Endothelial cell of umbilical vein (primary cell): Measurements from ENCODE around the gene SUMF1. TPM values are rescaled to one million over a fixed set of nuclear protein-coding genes. Genes with fewer than 3 reads are reported as not detected.

Source experiments
- BruUV-seq: library from RNA; stranded (reverse); fragments of 400-500 nt; replicated peaks from 2 replicates; lab custom pipeline; 2021; lab: Mats Ljungman, UMichigan
- CTCF ChIA-PET: fragments of 300-600, 350-600 bp; sonication (Branson Sonifier 250); formaldehyde crosslinking; loops from one replicate; lab custom pipeline; 2021; ENCODE audit warnings: antibody characterized with exemption, inconsistent platforms; lab: Charles Lee
- POLR2A ChIA-PET: fragments of 300-600, 350-600 bp; sonication (Branson Sonifier 250); formaldehyde crosslinking; loops from one replicate; lab custom pipeline; 2021; ENCODE audit warnings: antibody characterized with exemption, inconsistent platforms; lab: Charles Lee
- DNase-seq: peaks from one replicate; pipeline ENCODE4 v3.0.0-alpha.2; 2011; ENCODE audit warnings: low read depth, low spot score
- FAIRE-seq: peaks from 2 replicates; lab custom pipeline; 2011; peaks lifted over from hg19 to GRCh38; lab: Jason Lieb, UNC
- H2AFZ ChIP-seq: 2 replicates; pipeline ENCODE4 v1.6.0; 2012; ENCODE audit warnings: low read depth, low read length, control low read depth, inconsistent platforms
- H3K27ac ChIP-seq: 2 replicates; pipeline ENCODE4 v1.5.1; 2011; ENCODE audit warnings: low read depth, mild to moderate bottlenecking, control low read depth, low read length, moderate library complexity; ENCODE audit not compliant: insufficient read depth
- H3K27me3 ChIP-seq, 2 experiments: 2 replicates each; pipeline versions ENCODE4 v1.6.0 to v1.6.1; 2011; ENCODE audit warnings: low read length in 2 of 2, mixed read lengths in 1 of 2; ENCODE audit not compliant: control insufficient read depth in 2 of 2, insufficient read depth in 2 of 2
- H3K36me3 ChIP-seq, 2 experiments: 2 replicates in 1 of 2; 3 replicates in 1 of 2; pipeline ENCODE4 v1.5.1; 2011; ENCODE audit warnings: low read length in 2 of 2, mild to moderate bottlenecking in 1 of 2, moderate library complexity in 1 of 2; ENCODE audit not compliant: control insufficient read depth in 2 of 2, insufficient read depth in 2 of 2; ENCODE audit errors: extremely low read depth in 1 of 2
- H3K4me1 ChIP-seq: 3 replicates; pipeline ENCODE4 v1.5.1; 2011; ENCODE audit warnings: mild to moderate bottlenecking, low read length; ENCODE audit not compliant: control insufficient read depth, insufficient read depth; ENCODE audit errors: extremely low read depth
- H3K4me2 ChIP-seq: 2 replicates; pipeline ENCODE4 v1.6.1; 2011; ENCODE audit warnings: low read length, control low read depth, mixed read lengths; ENCODE audit not compliant: insufficient read depth
- H3K4me3 ChIP-seq, 3 experiments: fragments of 200-600 bp in 1 of 3; sonication (generic), shearing (Covaris generic) in 1 of 3; replicated peaks in 1 of 3; 2 replicates each; pipeline ENCODE4 v1.5.1; 2011 to 2016; ENCODE audit warnings: control low read depth in 3 of 3, low read length in 3 of 3, mild to moderate bottlenecking in 2 of 3, inconsistent platforms in 1 of 3, low read depth in 1 of 3, moderate library complexity in 1 of 3; ENCODE audit not compliant: insufficient read depth in 1 of 3
- H3K79me2 ChIP-seq: 2 replicates; pipeline ENCODE4 v1.6.0; 2012; ENCODE audit warnings: low read length, inconsistent platforms; ENCODE audit not compliant: control insufficient read depth, insufficient read depth
- H3K9ac ChIP-seq: replicated peaks from 2 replicates; pipeline ENCODE3; 2011; ENCODE audit warnings: low read length, control low read depth; ENCODE audit not compliant: insufficient read depth; ENCODE audit errors: extremely low read depth
- H3K9me1 ChIP-seq: replicated peaks from 3 replicates; pipeline ENCODE4 v1.6.0; 2011; ENCODE audit warnings: mild to moderate bottlenecking, low read length; ENCODE audit not compliant: control insufficient read depth, insufficient read depth; ENCODE audit errors: extremely low read depth
- H3K9me3 ChIP-seq: replicated peaks from 2 replicates; pipeline ENCODE4 v1.5.1; 2012; ENCODE audit warnings: low read length, inconsistent platforms; ENCODE audit not compliant: control insufficient read depth, insufficient read depth
- H4K20me1 ChIP-seq: replicated peaks from 2 replicates; pipeline ENCODE3; 2011; ENCODE audit warnings: mild to moderate bottlenecking, low read length; ENCODE audit not compliant: control insufficient read depth, insufficient read depth; ENCODE audit errors: extremely low read depth
- CTCF ChIP-seq, 2 donors: IDR thresholded peaks; 1 replicate in 1 of 2; 2 replicates in 1 of 2; pipeline ENCODE4 v1.5.1; 2011; ENCODE audit warnings: low read length in 2 of 2, mild to moderate bottlenecking in 2 of 2, moderate library complexity in 2 of 2, control low read depth in 1 of 2, inconsistent platforms in 1 of 2, low read depth in 1 of 2; ENCODE audit not compliant: insufficient read depth in 1 of 2; ENCODE audit errors: extremely low read depth in 1 of 2
- EZH2 ChIP-seq: IDR thresholded peaks from 2 replicates; pipeline ENCODE4 v1.6.1; 2012; ENCODE audit warnings: borderline replicate concordance, low read depth, mild to moderate bottlenecking, moderate library complexity, low read length, inconsistent platforms; ENCODE audit not compliant: severe bottlenecking
- FOS ChIP-seq: IDR thresholded peaks from 2 replicates; pipeline ENCODE4 v1.6.1; 2011; ENCODE audit warnings: mild to moderate bottlenecking, low read length, moderate library complexity, borderline replicate concordance; ENCODE audit not compliant: insufficient read depth
- GATA2 ChIP-seq: IDR thresholded peaks from 2 replicates; pipeline ENCODE4 v1.7.0; 2011; ENCODE audit warnings: low read depth, mild to moderate bottlenecking, moderate library complexity, mixed read lengths, low read length; ENCODE audit not compliant: insufficient read length, insufficient read depth
- JUN ChIP-seq: IDR thresholded peaks from 2 replicates; pipeline ENCODE4 v1.6.1; 2011; ENCODE audit warnings: borderline replicate concordance, low read depth; ENCODE audit not compliant: insufficient read length, insufficient read depth
- MAX ChIP-seq: IDR thresholded peaks from 2 replicates; pipeline ENCODE4 v1.6.1; 2011; ENCODE audit not compliant: insufficient read depth, insufficient read length
- MYC ChIP-seq: IDR thresholded peaks from one replicate; pipeline ENCODE4 v1.6.1; 2011; ENCODE audit warnings: mild to moderate bottlenecking, low read depth, low read length
- POLR2A ChIP-seq: IDR thresholded peaks from 2 replicates; pipeline ENCODE4 v1.6.1; 2012; ENCODE audit warnings: low read depth, mild to moderate bottlenecking, control low read depth, low read length
- POLR2AphosphoS5 ChIP-seq: IDR thresholded peaks from 2 replicates; pipeline ENCODE4 v1.6.1; 2012; ENCODE audit warnings: low read depth, mild to moderate bottlenecking, control low read depth, low read length, moderate library complexity; ENCODE audit not compliant: insufficient read depth
- dilution Hi-C: fragments of 300-500 bp; cut with MboI; formaldehyde crosslinking; loops from one replicate; pipeline ENCODE4 v1.15.0; 2019; ENCODE audit warnings: low sequenced_read_pairs; ENCODE audit not compliant: extremely low pct_ligation_motif_present
- intact Hi-C: fragments of 100-400 bp; cut with micrococcal nuclease; formaldehyde crosslinking; loops from one replicate; pipeline ENCODE4 v1.10.0; 2022
- polyA plus RNA-seq, 4 experiments: library from polyadenylated mRNA; depleted of rRNA in 3 of 4; stranded (reverse) in 3 of 4; unstranded in 1 of 4; fragments of >200 nt; gene quantifications; 2 replicates each; pipeline versions ENCODE4 v1.2.1 to v1.2.3, GENCODE V29; 2011 to 2012; ENCODE audit warnings: missing spikeins in 1 of 4
- total RNA-seq: library from RNA; stranded (reverse); gene quantifications from 2 replicates; pipeline ENCODE4 v1.2.3, GENCODE V29; 2021

The SUMF1 gene
- total and polyA plus RNA-seq, 2 donors (not counting 3 experiments of a cell fraction or from before 2014, with no cell fraction given), result 31.5 to 46.8 TPM

- H3K27ac ChIP-seq, result no peak overlapping the region
- ChIA-PET CTCF (interaction anchor here (1.5 to 2.0 kb wide), 2 partner anchors 13 to 46 kb away, joined by 4 to 6 read pairs; no protein-coding TSS in a partner anchor), POLR2A (no interaction called here)
- no peak overlapping the region for H2AFZ ChIP-seq
- H3K36me3 ChIP-seq, result no peaks in the 10 kb centered on the region
- peaks cover 51% of the 10 kb centered on the region for H3K4me1 ChIP-seq
- H3K27me3 ChIP-seq, result no peaks in the 10 kb centered on the region
- no peaks in the 10 kb centered on the region for H3K9me1 ChIP-seq
- no peaks in the 10 kb centered on the region for H3K9me3 ChIP-seq
- no peak overlapping the region for H3K4me3 ChIP-seq
- DNase-seq (no peak), FAIRE-seq (no peak)
- dilution Hi-C loops, result no loop called here
- intact Hi-C loops, result no loop called here
- no peaks in the 10 kb centered on the region for H4K20me1 ChIP-seq
- no TSS peak for BruUV-seq
- TF ChIP-seq FOS (no peak), JUN (no peak), GATA2 (no peak), MAX (no peak), POLR2A (no peak), POLR2AphosphoS5 (no peak), CTCF (IDR thresholded peaks at IDR 0.05; ENCODE audit: extremely low read depth in 1 of 2, insufficient read depth in 1 of 2, low read depth in 1 of 2, low read length in 2 of 2) (no peak), EZH2 (no peak), MYC (no peak)
- H3K4me2 ChIP-seq, result no peak overlapping the region
- no peak overlapping the region for H3K9ac ChIP-seq
- H3K79me2 ChIP-seq, result no peaks in the 10 kb centered on the region
These were observed 70.5 kb downstream of the SUMF1 start for GRCh38 chr3:4396542-4396941.
